SKM-1 (cell line): Measurements from ENCODE around the gene WDR19.

Experiments
- DNase-seq: peaks from one replicate; lab custom pipeline; 2025; ENCODE audit not compliant: unreplicated experiment; lab: John Stamatoyannopoulos, UW

Gene WDR19

GRCh38 chr4:39295784-39296183 is 113.5 kb downstream of the WDR19 start:
- DNase-seq = no peak

- no peak for DNase-seq
Measured at GRCh38 chr4:39302901-39303300, 120.6 kb downstream of the WDR19 start.

- no peak for DNase-seq
Measured at GRCh38 chr4:39303871-39304270, 121.5 kb downstream of the WDR19 start.

GRCh38 chr4:39304651-39305050 is 122.3 kb downstream of the WDR19 start:
- DNase-seq = no peak

- no peak for DNase-seq
Measured at GRCh38 chr4:39305912-39306677, 123.8 kb downstream of the WDR19 start.

GRCh38 chr4:39308611-39309010 is 126.3 kb downstream of the WDR19 start:
- DNase-seq = no peak

- DNase-seq = no peak
Measured at GRCh38 chr4:39312816-39313215, 130.5 kb downstream of the WDR19 start.

GRCh38 chr4:39319676-39320075 is 137.3 kb downstream of the WDR19 start:
- no peak for DNase-seq

GRCh38 chr4:39320381-39321115 is 138.2 kb downstream of the WDR19 start:
- no peak for DNase-seq

- DNase-seq = no peak
Measured at GRCh38 chr4:39323821-39324220, 141.5 kb downstream of the WDR19 start.

GRCh38 chr4:39324446-39324845 is 142.1 kb downstream of the WDR19 start:
- DNase-seq = no peak

GRCh38 chr4:39324897-39325613 is 142.7 kb downstream of the WDR19 start:
- no peak for DNase-seq

- DNase-seq = no peak
Measured at GRCh38 chr4:39326468-39326977, 144.2 kb downstream of the WDR19 start.

GRCh38 chr4:39330353-39330752 is 148.0 kb downstream of the WDR19 start:
- no peak for DNase-seq

GRCh38 chr4:39331191-39331590 is 148.9 kb downstream of the WDR19 start:
- no peak for DNase-seq
